Transverse colon (tissue), 4 donors: ENCODE measurements around the gene B4GALNT1.

Source experiments
- CTCF ChIP-seq, 5 experiments: fragments of 200-600 bp in 3 of 5; fragments of 450-650 bp in 2 of 5; sonication (generic) in 3 of 5; IDR thresholded peaks; 1 replicate in 2 of 5; 2 replicates in 3 of 5; pipeline ENCODE4 v1.5.1; 2016 to 2017; ENCODE audit warnings: antibody characterized with exemption in 5 of 5, inconsistent platforms in 3 of 5, mild to moderate bottlenecking in 2 of 5, moderate library complexity in 1 of 5
- POLR2A ChIP-seq: fragments of 450-650 bp; IDR thresholded peaks from one replicate; pipeline ENCODE4 v1.6.1; 2016; ENCODE audit warnings: antibody characterized with exemption, mild to moderate bottlenecking, moderate library complexity
- POLR2AphosphoS5 ChIP-seq, 3 donors: sonication (generic); formaldehyde crosslinking; IDR thresholded peaks; one replicate each; pipeline ENCODE4 v1.6.1; 2016; ENCODE audit warnings: antibody characterized with exemption in 3 of 3

DNA sequence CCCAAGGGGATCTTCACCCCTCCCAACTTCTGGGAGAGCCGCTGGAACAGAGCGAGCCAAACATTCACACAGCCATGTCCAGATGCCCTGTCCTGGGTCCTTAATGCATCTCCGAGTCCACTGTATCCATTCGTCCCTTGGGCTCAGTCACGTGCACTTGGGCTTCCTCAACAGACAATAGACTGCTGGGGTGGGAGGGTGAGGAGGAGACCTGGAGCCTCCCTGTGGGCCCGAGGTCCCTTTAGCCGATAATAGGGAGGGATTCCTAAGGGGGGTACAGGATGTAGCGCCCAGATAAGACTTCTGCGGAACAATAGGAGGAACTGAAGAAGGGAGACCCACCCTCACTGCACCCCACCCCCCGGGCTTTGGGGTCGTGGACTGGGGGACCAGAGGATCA lies 15.1 kb downstream of the B4GALNT1 start:
- no peak for TF ChIP-seq POLR2A
- TF ChIP-seq CTCF (IDR thresholded peaks at IDR 0.05): no peak
- no peak for TF ChIP-seq POLR2AphosphoS5 (IDR thresholded peaks at IDR 0.05)
